Measurements from ENCODE around the gene EVC2.

- TF ChIP-seq CTCF (IDR thresholded peaks at IDR 0.05) (no peak), POLR2A (IDR thresholded peaks at IDR 0.05) (no peak)
These were observed 9.2 kb upstream of the EVC2 start for GRCh38 chr4:5717449-5718158.
